ENCODE data around the gene FARP2.

The FARP2 gene

DNA sequence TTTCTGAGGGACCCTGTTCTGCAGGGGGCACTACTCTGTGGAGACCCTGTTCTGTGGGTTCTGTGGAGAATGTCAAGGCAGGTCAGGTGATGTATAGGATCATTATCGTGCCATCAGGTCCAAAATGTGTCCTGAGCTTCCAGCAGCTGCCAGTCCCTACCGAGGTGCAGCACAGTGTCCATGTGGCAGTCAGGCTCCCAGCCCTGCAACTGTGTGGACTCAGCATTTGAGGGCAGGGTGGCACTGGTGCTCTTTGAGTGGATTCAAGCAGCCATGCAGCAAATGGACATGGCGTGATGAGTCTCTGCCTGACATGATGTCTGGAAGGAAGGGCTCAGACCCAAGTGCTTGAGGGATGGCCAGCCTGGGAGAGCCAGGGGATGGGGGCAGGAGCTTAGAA is 117.3 kb downstream of the FARP2 start:
- H3K27me3 ChIP-seq (ENCODE audit: insufficient read depth, low read length), result no peaks in the 10 kb centered on the region
- no peaks in the 10 kb centered on the region for H3K36me3 ChIP-seq (ENCODE audit: insufficient read depth, low read length)
- no peaks in the 10 kb centered on the region for H3K9me2 ChIP-seq (ENCODE audit: low read depth, low read length)
- H3K9me3 ChIP-seq (ENCODE audit: low read length), result no peaks in the 10 kb centered on the region
- no peak overlapping the region for H3K4me3 ChIP-seq (ENCODE audit: low read depth, low read length, poor library complexity, severe bottlenecking)
- H3K27ac ChIP-seq (ENCODE audit: low read depth, low read length, poor library complexity, severe bottlenecking), result no peak overlapping the region
- no peak for TF ChIP-seq CTCF (IDR thresholded peaks at IDR 0.05; ENCODE audit: low read length)
- TF ChIP-seq EZH2 (IDR thresholded peaks at IDR 0.05; ENCODE audit: borderline replicate concordance, low read length), result no peak
- H4K20me1 ChIP-seq (ENCODE audit: insufficient read depth, low read length), result no peaks in the 10 kb centered on the region
- H3K4me2 ChIP-seq (ENCODE audit: low read length), result no peak overlapping the region
- no peaks in the 10 kb centered on the region for H3K79me2 ChIP-seq (ENCODE audit: insufficient read depth, low read length)
- H2AFZ ChIP-seq (ENCODE audit: low read length), result no peak overlapping the region
- no peaks in the 10 kb centered on the region for H3F3A ChIP-seq (ENCODE audit: insufficient read depth, low read length)
- no peaks in the 10 kb centered on the region for H3K4me1 ChIP-seq (ENCODE audit: insufficient read depth, low read length, severe bottlenecking)
- H3K9ac ChIP-seq (ENCODE audit: low read length), result no peak overlapping the region

DNA sequence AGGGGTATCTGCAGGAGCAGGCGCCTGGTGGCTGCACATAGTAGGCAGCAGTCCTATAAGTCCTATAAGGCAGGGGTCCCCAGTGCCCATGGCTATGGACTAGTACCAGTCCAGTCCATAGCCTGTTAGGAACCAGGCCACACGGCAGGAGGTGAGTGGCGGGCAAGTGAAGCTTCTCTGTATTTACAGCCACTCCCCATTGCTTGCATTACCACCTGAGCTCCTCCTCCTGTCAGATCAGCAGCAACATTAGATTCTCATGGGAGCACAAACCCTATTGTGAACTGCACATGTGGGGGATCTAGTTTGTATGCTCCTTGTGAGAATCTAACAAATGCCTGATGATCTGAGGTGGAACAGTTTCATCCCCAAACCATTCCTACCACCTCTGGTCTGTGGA is 119.2 kb downstream of the FARP2 start:
- Histone ChIP-seq H3K4me1 (ENCODE audit: insufficient read depth, low read length, severe bottlenecking) (no peaks in the 10 kb centered on the region), H3K36me3 (ENCODE audit: insufficient read depth, low read length) (no peaks in the 10 kb centered on the region), H3K27ac (ENCODE audit: low read depth, low read length, poor library complexity, severe bottlenecking) (no peak overlapping the region), H3K79me2 (ENCODE audit: insufficient read depth, low read length) (no peaks in the 10 kb centered on the region), H4K20me1 (ENCODE audit: insufficient read depth, low read length) (no peaks in the 10 kb centered on the region), H3K9me3 (ENCODE audit: low read length) (no peaks in the 10 kb centered on the region), H3K4me3 (ENCODE audit: low read depth, low read length, poor library complexity, severe bottlenecking) (no peak overlapping the region), H3K4me2 (ENCODE audit: low read length) (no peak overlapping the region), H3K9ac (ENCODE audit: low read length) (no peak overlapping the region), H3K27me3 (ENCODE audit: insufficient read depth, low read length) (no peaks in the 10 kb centered on the region), H3K9me2 (ENCODE audit: low read depth, low read length) (no peaks in the 10 kb centered on the region), H3F3A (ENCODE audit: insufficient read depth, low read length) (no peaks in the 10 kb centered on the region), H2AFZ (ENCODE audit: low read length) (no peak overlapping the region)
- no peak for TF ChIP-seq EZH2 (IDR thresholded peaks at IDR 0.05; ENCODE audit: borderline replicate concordance, low read length)
- TF ChIP-seq CTCF (IDR thresholded peaks at IDR 0.05; ENCODE audit: low read length), result no peak

DNA sequence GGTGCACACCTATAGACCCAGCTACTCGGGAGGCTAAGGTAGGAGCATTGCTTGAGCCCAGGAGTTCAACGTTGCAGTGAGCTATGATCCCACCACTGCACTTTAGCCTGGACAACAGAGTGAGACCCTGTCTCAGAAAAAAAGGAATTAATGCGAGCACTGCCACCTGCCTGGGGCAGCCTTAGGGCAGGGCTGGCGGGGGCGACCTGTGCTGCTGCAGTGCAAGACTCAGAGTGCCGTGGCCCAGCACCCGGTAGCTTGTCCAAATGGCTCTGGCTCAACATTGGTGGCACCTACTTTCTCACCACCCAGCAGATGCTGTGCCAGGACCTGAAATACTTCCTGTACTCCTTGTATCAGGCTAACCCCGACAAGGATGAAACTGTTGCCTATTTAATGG is 122.1 kb downstream of the FARP2 start:
- H3K4me3 ChIP-seq (ENCODE audit: low read depth, low read length, poor library complexity, severe bottlenecking), result no peak overlapping the region
- H3K4me1 ChIP-seq (ENCODE audit: insufficient read depth, low read length, severe bottlenecking), result no peaks in the 10 kb centered on the region
- no peaks in the 10 kb centered on the region for H3K9me3 ChIP-seq (ENCODE audit: low read length)
- no peak overlapping the region for H3K27ac ChIP-seq (ENCODE audit: low read depth, low read length, poor library complexity, severe bottlenecking)
- H3F3A ChIP-seq (ENCODE audit: insufficient read depth, low read length), result no peaks in the 10 kb centered on the region
- H3K36me3 ChIP-seq (ENCODE audit: insufficient read depth, low read length), result no peaks in the 10 kb centered on the region
- H4K20me1 ChIP-seq (ENCODE audit: insufficient read depth, low read length), result no peaks in the 10 kb centered on the region
- no peaks in the 10 kb centered on the region for H3K27me3 ChIP-seq (ENCODE audit: insufficient read depth, low read length)
- no peaks in the 10 kb centered on the region for H3K79me2 ChIP-seq (ENCODE audit: insufficient read depth, low read length)
- no peak overlapping the region for H3K4me2 ChIP-seq (ENCODE audit: low read length)
- no peaks in the 10 kb centered on the region for H3K9me2 ChIP-seq (ENCODE audit: low read depth, low read length)
- H2AFZ ChIP-seq (ENCODE audit: low read length), result no peak overlapping the region
- no peak overlapping the region for H3K9ac ChIP-seq (ENCODE audit: low read length)
- TF ChIP-seq EZH2 (IDR thresholded peaks at IDR 0.05; ENCODE audit: borderline replicate concordance, low read length) (no peak), CTCF (IDR thresholded peaks at IDR 0.05; ENCODE audit: low read length) (no peak)
